Measurements from ENCODE around the gene GIT2. TPM values are rescaled to one million over a fixed set of nuclear protein-coding genes. Genes with fewer than 3 reads are reported as not detected.

Gene GIT2
- total and polyA plus RNA-seq, 2 of the 13 experiments (the other 11 are each of a cell fraction or from before 2014, with no cell fraction given), result 18.4 to 19.8 TPM

- TF ChIP-seq TBL1XR1 (IDR thresholded peaks at IDR 0.05; ENCODE audit: borderline replicate concordance, low read length, partially characterized antibody) (no peak), ELF4 (CRISPR knock-in tag; IDR thresholded peaks at IDR 0.05; ENCODE audit: borderline replicate concordance) (no peak), ZNF83 (CRISPR knock-in tag; IDR thresholded peaks at IDR 0.05; ENCODE audit: borderline replicate concordance) (no peak), ZFP62 (CRISPR knock-in tag; IDR thresholded peaks at IDR 0.05) (no peak), TFE3 (CRISPR knock-in tag; IDR thresholded peaks at IDR 0.05) (peak; percentile 70; the same call in 1 of the 2 replicates), SCMH1 (CRISPR knock-in tag; IDR thresholded peaks at IDR 0.05; ENCODE audit: borderline replicate concordance) (no peak), GPBP1L1 (CRISPR knock-in tag; IDR thresholded peaks at IDR 0.05) (no peak), PHF8 (CRISPR knock-in tag; IDR thresholded peaks at IDR 0.05) (no peak), MIER3 (CRISPR knock-in tag; IDR thresholded peaks at IDR 0.05; ENCODE audit: borderline replicate concordance) (peak; percentile 39; the same call in 1 of the 2 replicates), SP4 (CRISPR knock-in tag; IDR thresholded peaks at IDR 0.05) (no peak), ZNF691 (CRISPR knock-in tag; IDR thresholded peaks at IDR 0.05; ENCODE audit: borderline replicate concordance, low read depth) (no peak), SRY (CRISPR knock-in tag; IDR thresholded peaks at IDR 0.05) (no peak), NKX3-1 (CRISPR knock-in tag; IDR thresholded peaks at IDR 0.05) (no peak), ELF3 (CRISPR knock-in tag; IDR thresholded peaks at IDR 0.05) (peak; percentile 46; the same call in 1 of the 2 replicates), BCLAF1 (IDR thresholded peaks at IDR 0.05) (no peak), HOXD1 (CRISPR knock-in tag; IDR thresholded peaks at IDR 0.05) (no peak), MYNN (CRISPR knock-in tag; IDR thresholded peaks at IDR 0.05; ENCODE audit: low read depth) (no peak), BCL6 (CRISPR knock-in tag; IDR thresholded peaks at IDR 0.05) (peak; percentile 60), LBX2 (CRISPR knock-in tag; IDR thresholded peaks at IDR 0.05; ENCODE audit: borderline replicate concordance) (no peak), ZFP37 (CRISPR knock-in tag; IDR thresholded peaks at IDR 0.05; ENCODE audit: borderline replicate concordance) (no peak), MED13 (CRISPR knock-in tag; IDR thresholded peaks at IDR 0.05) (no peak), TAF1 (CRISPR knock-in tag; IDR thresholded peaks at IDR 0.05) (no peak), RBM22 (optimal IDR thresholded peaks at IDR 0.05; ENCODE audit: low read length) (no peak), PITX1 (CRISPR knock-in tag; IDR thresholded peaks at IDR 0.05) (peak; percentile 82)
Measured at GRCh38 chr12:110035534-110036104, 39.5 kb upstream of the GIT2 start (continued).

Data from HepG2 (cell line).